HepG2 (cell line): ENCODE data around the gene FAM111B. TPM values are rescaled to one million over a fixed set of nuclear protein-coding genes. Genes with fewer than 3 reads are reported as not detected.

Experiments
- DR1 ChIP-seq: sonication (generic); formaldehyde crosslinking; IDR thresholded peaks from 2 replicates; pipeline ENCODE4 v1.8.0; 2021; ENCODE audit warnings: mild to moderate bottlenecking, missing genetic modification reagents, inconsistent platforms
- E2F2 ChIP-seq: sonication (generic); formaldehyde crosslinking; IDR thresholded peaks from 2 replicates; pipeline ENCODE4 v1.4.0; 2020; ENCODE audit warnings: missing genetic modification reagents, borderline replicate concordance
- FOXK2 ChIP-seq: fragments of 450-650 bp; IDR thresholded peaks from 2 replicates; pipeline ENCODE4 v1.6.1; 2016
- HIC2 ChIP-seq: sonication (generic); formaldehyde crosslinking; IDR thresholded peaks from 2 replicates; pipeline ENCODE4 v1.9.0; 2022; ENCODE audit warnings: low read depth, missing genetic modification reagents
- JUND ChIP-seq: sonication (generic); formaldehyde crosslinking; IDR thresholded peaks from 2 replicates; pipeline ENCODE4 v1.8.0; 2022; ENCODE audit warnings: mild to moderate bottlenecking, missing genetic modification reagents
- SRSF4 ChIP-seq: fragments of 200-400 bp; formaldehyde crosslinking; IDR thresholded peaks from one replicate; pipeline ENCODE4 v1.6.1; 2018; ENCODE audit warnings: mild to moderate bottlenecking, low read depth, low read length, moderate library complexity; ENCODE audit not compliant: poor library complexity, severe bottlenecking
- STAT6 ChIP-seq: sonication (generic); formaldehyde crosslinking; IDR thresholded peaks from 2 replicates; pipeline ENCODE4 v1.4.0; 2020; ENCODE audit warnings: missing genetic modification reagents, mild to moderate bottlenecking, borderline replicate concordance
- TOPORS ChIP-seq: sonication (generic); formaldehyde crosslinking; IDR thresholded peaks from 2 replicates; pipeline ENCODE4 v1.8.0; 2023; ENCODE audit warnings: mild to moderate bottlenecking, missing genetic modification reagents
- TRAFD1 ChIP-seq: sonication (generic); formaldehyde crosslinking; IDR thresholded peaks from 2 replicates; pipeline ENCODE4 v1.5.1; 2020; ENCODE audit warnings: missing genetic modification reagents, mild to moderate bottlenecking, borderline replicate concordance
- ZBTB20 ChIP-seq: sonication (generic); formaldehyde crosslinking; IDR thresholded peaks from 2 replicates; pipeline ENCODE4 v1.8.1; 2023; ENCODE audit warnings: missing genetic modification reagents, low read depth, mild to moderate bottlenecking, borderline replicate concordance
- ZBTB25 ChIP-seq: IDR thresholded peaks from 2 replicates; pipeline ENCODE4 v1.6.1; 2018; ENCODE audit warnings: missing genetic modification reagents
- ZFP36 ChIP-seq: fragments of 150-350 bp; IDR thresholded peaks from 2 replicates; pipeline ENCODE4 v1.6.1; 2018; ENCODE audit warnings: borderline replicate concordance, low read length, low read depth; ENCODE audit not compliant: partially characterized antibody
- ZFY ChIP-seq: sonication (generic); formaldehyde crosslinking; IDR thresholded peaks from 2 replicates; pipeline ENCODE4 v1.4.0; 2020; ENCODE audit warnings: missing genetic modification reagents
- ZNF503 ChIP-seq: sonication (generic); formaldehyde crosslinking; IDR thresholded peaks from 2 replicates; pipeline ENCODE4 v1.4.0; 2020; ENCODE audit warnings: missing genetic modification reagents
- ZNF615 ChIP-seq: sonication (generic); formaldehyde crosslinking; IDR thresholded peaks from 2 replicates; pipeline ENCODE4 v1.5.0; 2020; ENCODE audit warnings: mild to moderate bottlenecking, missing genetic modification reagents, borderline replicate concordance
- ZNF781 ChIP-seq: sonication (generic); formaldehyde crosslinking; IDR thresholded peaks from 2 replicates; pipeline ENCODE4 v1.5.1; 2020; ENCODE audit warnings: borderline replicate concordance, mild to moderate bottlenecking, missing genetic modification reagents; ENCODE audit errors: not compliant biosample characterization
- polyA plus RNA-seq, 8 experiments: library from polyadenylated mRNA; depleted of rRNA in 3 of 8; stranded (reverse) in 7 of 8; unstranded in 1 of 8; fragments of >200 nt; fragmentation: Illumina TruSeq in 4 of 8; extraction: Trizol in 4 of 8; gene quantifications; 2 replicates each; pipeline versions ENCODE4 v1.2.1 to v1.2.3, GENCODE V29; 2011 to 2016; ENCODE audit warnings: low read depth in 4 of 8, missing spikeins in 1 of 8, mixed read lengths in 1 of 8; ENCODE audit not compliant: insufficient read depth in 1 of 8
- total RNA-seq, 5 experiments: library from RNA; depleted of rRNA; stranded (reverse); fragments of >200 nt; fragmentation: Illumina TruSeq; extraction: Trizol; gene quantifications; 2 replicates each; pipeline ENCODE4 v1.2.3, GENCODE V29; 2016; ENCODE audit warnings: low read depth in 1 of 5

Gene FAM111B
- total and polyA plus RNA-seq, 2 of the 13 experiments (the other 11 are each of a cell fraction or from before 2014, with no cell fraction given) = 1.6 to 28.2 TPM

- TF ChIP-seq ZFP36 = no peak
- no peak for TF ChIP-seq HIC2
- peak; percentile 35; the same call in 1 of the 2 replicates for TF ChIP-seq ZBTB25
- TF ChIP-seq TRAFD1 (CRISPR knock-in tag) = 0 out of 2 replicates have a peak, but pooled peaks have one; percentile 56
- peak; percentile 69 for TF ChIP-seq ZFY (CRISPR knock-in tag)
- TF ChIP-seq ZNF615 (CRISPR knock-in tag) = no peak
- TF ChIP-seq DR1 (CRISPR knock-in tag) = peak; percentile 53
- no peak; the same call in 1 of the 2 replicates for TF ChIP-seq ZBTB20
- no peak for TF ChIP-seq ZNF503 (CRISPR knock-in tag)
- no peak for TF ChIP-seq SRSF4
- TF ChIP-seq E2F2 (CRISPR knock-in tag) = no peak
- no peak; the same call in 1 of the 2 replicates for TF ChIP-seq STAT6 (CRISPR knock-in tag)
- no peak for TF ChIP-seq JUND (CRISPR knock-in tag)
- TF ChIP-seq ZNF781 (CRISPR knock-in tag) = peak; percentile 42
- TF ChIP-seq TOPORS (CRISPR knock-in tag) = no peak
- TF ChIP-seq FOXK2 = no peak
Observed at GRCh38 chr11:59142530-59143507, 35.8 kb downstream of the FAM111B start, which contains the start of gene FAM111A (continued).
